ENCODE results near the gene CHIT1.
"Not testable (repeated sequence)": the region's sequence is repeated elsewhere in the genome, so short reads cannot be mapped to it uniquely, and the experiment has no call there.

The CHIT1 gene

DNA sequence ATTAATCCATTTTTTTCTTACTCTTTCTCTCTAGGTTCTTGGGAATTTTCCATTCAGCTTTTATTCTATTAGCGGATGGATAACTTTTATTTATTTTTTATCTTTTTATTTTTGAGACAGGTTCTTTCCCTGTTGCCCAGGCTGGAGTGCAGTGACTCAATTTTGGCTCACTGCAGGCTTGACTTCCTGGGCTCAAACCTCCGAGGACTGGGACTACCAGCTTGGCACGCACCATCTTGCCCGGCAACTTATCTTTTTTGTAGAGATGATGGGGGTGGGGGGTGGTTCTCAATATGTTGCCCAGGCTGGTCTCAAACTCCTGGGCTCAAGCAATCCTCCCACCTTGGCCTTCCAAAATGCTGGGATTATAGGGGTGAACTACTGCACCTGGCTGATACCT, 36.1 kb upstream of the CHIT1 start:
- DNase-seq, result no peak

DNA sequence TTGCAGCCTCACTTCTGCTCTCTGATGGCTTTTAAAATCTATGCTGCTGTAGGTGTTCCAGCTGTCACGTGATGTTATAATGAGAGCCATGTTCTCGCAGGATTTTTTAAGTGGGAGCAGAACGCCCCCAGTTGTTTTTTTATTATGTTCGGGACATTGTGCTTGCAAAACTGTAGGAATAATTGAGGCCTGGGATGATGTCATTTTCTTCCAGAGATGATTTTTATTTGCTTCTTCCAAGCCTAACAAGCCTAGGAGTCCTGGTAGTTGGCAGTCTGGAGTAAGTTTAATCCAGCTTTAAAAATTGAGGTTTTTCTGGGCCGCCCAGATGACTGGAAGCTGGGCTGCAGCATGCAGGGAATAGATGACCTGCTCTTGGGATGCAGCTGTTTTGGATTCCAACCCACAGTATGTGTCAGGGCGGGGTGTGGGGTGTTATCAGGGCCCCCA, 34.6 kb upstream of the CHIT1 start:
- no peak for DNase-seq

DNA sequence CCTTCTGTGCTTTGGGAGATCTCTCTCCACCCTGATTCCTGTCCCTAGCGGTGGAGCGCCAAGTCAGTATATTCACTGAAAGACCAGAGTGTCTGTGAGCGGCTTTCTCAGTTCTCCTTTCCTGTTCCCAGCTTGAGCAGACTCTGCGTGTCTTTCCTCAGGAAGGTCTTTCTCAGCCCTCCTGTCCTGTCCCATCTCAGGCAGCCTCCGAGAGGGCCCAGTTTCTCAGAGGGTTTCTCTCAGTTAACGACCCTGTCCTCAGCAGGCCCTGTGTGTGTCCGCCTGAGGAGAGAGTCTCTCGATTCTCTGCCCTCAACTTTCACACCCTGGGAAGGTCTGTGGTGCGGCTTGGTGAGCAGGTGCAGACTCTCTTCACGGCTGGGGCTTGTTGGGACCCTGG, 34.0 kb upstream of the CHIT1 start:
- DNase-seq, result no peak

DNA sequence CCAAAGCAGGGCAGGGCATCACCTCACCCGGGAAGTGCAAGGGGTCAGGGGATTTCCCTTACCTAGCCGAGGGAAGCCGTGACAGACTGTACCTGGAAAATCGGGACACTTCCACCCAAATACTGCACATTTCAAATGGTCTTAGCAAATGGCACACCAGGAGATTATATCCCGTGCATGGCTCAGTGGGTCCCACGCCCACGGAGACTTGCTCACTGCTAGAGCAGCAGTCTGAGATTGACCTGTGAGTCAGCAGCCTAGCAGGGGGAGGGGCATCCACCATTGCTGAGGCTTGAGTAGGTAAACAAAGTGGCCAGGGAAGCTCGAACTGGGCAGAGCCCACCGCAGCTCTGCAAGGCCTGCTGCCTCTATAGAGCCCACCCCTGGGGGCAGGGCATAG, 27.2 kb upstream of the CHIT1 start:
- peak in 1 of 2 donors; percentile 24 for DNase-seq

DNA sequence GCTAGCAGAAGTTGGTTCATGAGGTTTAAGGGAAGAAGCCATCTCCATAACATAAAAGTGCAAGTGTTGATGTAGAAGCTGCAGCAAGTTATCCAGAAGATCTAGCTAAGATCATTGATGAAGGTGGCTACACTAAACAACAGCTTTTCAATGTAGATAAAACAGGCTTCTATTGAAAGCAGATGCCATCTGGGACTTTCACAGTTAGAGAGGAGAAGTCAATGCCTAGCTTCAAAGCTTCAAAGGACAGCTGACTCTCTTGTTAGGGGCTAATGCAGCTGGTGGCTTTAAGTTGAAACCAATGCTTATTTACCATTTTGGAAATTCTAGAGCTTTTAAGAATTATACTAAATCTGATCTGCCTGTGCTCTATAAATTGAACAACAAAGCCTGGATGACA, 25.3 kb upstream of the CHIT1 start:
- not testable (repeated sequence) for DNase-seq

DNA sequence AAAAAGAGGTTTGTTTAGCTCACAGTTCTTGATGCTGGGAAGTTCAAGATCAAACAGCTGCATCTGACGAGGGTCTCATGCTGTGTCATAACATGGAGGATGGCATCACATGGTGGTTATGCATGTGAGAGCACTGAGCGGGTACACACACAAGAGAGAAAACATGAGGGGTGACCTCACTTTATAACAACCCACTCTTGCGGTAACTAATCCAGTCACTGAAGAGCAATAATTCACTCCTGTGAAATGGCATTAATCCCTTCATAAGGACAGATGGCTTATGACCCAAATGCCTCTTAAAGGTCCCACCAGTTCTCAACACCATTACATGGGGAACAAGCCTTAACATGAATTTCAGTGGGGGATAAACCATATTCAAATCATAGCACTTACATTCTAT, 23.2 kb upstream of the CHIT1 start:
- no peak for DNase-seq

DNA sequence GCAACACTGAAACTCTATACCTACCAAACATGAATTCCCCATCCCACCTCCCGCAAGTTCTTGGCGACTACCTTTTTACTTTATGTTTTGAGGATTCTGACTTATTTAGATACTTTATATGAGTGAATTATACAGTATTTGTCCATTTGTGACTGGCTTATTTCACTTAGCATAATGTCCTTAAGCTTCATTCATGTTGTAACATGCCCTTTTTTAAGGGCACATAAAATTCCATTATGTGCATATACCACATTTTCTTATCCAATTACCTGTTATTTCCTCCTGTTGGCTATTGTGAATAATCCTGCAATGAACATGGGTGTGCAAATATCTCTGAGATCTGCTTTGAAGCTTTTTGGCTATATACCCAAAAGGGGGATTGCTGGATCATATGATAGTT, 22.0 kb upstream of the CHIT1 start:
- no peak for DNase-seq

DNA sequence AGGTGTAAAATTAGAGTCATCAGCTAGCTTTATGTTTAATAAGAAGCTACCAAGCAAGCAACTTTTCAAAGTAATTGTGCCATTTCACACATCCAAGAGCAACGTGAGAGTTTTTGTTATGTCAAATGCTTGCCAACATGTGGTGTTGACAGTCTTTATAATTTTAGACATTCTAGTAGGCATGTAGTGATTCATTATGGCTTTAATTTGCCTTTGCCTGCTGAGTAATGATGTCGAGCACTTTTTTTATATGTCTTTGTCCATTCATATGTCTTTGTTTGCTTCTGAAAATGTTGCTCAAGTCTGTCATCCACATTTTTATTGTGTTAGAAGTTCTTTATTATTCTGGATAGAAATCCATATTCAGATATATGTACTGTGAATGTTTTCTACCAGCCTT, 21.4 kb upstream of the CHIT1 start:
- no peak for DNase-seq

DNA sequence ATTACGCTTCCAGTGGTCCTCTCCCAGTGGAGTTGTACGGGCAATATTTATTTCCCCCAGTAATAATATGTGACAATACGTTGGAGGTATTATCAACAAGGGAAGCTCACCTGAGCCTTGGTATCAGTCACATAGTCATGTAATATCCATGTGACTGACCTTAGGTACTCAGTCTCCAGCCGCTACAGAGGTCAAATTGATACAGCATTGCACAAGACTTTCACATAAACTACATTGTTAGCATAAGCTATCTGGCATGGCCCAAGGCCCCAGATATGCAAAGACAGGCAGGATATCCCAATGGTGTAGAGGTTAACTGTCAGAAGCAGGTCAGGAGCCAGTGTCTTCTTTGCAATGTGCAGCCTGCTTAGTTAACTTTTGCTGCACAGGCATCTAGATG, 15.3 kb upstream of the CHIT1 start:
- no peak for DNase-seq

DNA sequence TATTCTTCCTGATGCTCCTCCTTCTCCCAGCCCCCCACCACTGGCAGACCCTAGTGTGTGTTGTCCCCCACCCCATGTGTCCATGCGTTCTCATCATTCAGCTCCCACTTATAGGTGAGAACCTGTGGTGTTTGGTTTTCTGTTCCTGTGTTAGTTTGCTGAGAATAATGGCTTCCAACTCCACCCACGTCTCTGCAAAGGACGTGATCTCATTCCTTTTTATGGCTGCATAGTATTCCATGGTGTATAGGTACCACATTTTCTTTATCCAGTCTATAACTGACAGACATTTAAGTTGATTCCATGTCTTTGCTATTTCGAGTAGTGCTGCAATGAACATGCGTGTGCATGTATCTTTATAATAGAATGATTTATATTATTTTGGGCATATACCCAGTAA, 12.2 kb upstream of the CHIT1 start:
- not testable (repeated sequence) for DNase-seq

DNA sequence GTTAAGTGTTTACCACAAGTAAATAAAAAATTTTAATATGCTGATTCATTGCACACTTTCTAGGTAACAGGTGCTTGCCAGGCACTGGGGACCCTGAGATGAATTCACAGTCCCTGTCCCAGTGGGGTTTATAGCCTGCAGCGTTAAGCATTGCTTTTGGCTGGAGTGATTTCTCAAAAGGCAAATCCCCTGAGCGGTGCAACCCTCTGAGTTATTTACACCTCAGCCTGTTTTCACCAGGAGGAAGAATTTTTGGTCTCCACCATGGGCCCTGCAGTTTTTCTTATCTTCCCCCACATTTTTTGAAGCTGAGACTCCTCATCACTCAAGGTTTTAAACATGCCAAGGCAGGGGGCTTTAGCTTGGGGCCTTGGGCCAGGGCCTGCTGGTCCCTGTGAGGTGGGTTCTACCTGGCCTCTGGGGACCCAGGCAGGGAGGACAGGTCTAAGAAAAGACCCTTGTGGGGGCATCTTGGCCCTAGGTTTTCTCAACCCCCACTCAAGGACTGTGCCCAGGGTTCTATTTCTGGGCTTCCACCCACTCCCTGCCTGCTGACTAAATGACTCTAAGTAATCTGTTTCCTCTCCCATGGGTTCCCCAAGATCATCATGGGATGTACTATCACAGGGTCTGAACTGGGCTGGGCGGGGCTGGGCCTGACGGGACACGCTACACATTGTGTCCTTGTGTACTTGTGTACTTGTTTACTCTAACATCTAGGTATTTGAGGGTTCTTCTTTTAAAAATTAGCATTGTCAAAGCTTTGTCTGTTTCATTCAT, 10.2 kb upstream of the CHIT1 start:
- no peak for DNase-seq

DNA sequence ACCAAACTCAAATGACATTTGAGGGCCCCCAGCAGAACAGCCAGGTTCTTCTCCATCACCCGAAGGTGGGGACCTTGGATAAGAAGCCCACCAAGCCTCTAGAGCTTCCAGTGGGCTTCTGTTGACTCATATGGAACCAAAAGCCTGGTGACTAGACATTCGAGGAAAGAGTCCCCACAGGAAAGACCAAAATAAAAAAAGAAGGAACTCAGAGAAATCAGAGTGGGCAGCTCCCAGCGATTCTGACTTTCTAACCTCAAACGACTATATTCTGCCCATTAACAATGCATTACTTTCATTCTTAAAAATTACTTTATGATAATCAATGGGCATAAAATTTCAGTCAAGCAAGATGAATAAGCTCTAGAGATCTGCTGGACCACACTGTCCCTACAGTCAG, 9.6 kb upstream of the CHIT1 start:
- no peak for DNase-seq

DNA sequence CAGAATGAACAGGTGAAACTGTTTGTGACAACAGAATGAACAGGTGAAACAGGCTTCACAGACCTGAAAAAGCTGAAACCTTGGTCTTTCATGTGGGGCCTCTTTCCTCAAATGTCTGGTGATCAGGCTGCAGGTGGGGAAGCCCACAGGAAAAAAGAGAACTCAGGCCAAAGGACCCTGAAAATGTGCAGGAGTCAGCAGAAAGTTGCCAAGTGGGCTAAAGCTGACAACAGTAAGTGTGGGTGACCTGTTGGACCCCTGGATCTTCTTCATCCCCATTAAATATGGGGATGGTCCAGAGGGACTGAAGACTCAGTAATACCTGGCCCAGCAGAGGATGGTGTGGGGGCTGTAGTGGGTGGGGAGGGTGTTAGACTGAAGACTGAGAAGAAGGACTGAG, 9.1 kb upstream of the CHIT1 start:
- DNase-seq, result no peak

DNA sequence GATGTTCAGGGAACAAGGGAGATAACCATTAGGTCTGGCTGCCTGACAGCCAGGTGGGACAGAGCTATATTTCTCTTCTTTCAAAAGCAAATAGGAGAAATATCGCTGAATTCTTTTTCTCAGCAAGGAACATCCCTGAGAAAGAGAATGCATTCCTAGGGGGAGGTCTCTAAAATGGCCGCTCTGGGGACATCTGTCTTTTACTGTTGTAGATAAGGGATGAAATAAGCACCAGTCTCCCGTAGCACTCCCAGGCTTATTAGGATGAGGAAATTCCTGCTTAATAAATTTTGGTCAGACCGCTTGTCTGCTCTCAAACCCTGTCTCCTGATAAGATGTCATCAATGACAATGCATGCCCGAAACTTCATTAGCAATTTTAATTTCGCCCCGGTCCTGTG, 5.4 kb upstream of the CHIT1 start:
- not testable (repeated sequence) for DNase-seq

DNA sequence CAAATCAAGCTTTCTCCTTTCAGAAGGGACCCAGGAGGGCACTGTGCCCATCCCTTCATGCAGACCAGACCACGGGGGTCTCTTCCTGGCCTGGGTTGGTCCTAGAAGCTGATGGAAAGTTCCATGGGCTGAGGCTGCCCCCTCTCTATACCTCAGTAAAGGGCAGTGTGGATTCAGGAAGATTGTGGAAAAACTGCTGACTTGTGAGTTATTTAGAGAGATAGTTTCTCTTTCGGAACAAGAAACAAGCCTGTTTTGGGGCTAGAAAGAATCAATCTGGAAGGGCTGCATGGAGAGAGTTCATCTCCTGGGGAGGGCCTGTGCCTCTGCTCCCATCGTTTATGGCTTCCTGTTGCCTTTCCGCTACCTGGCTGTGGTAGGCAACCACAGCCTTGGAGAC, 803 bp downstream of the CHIT1 start:
- no peak for DNase-seq

DNA sequence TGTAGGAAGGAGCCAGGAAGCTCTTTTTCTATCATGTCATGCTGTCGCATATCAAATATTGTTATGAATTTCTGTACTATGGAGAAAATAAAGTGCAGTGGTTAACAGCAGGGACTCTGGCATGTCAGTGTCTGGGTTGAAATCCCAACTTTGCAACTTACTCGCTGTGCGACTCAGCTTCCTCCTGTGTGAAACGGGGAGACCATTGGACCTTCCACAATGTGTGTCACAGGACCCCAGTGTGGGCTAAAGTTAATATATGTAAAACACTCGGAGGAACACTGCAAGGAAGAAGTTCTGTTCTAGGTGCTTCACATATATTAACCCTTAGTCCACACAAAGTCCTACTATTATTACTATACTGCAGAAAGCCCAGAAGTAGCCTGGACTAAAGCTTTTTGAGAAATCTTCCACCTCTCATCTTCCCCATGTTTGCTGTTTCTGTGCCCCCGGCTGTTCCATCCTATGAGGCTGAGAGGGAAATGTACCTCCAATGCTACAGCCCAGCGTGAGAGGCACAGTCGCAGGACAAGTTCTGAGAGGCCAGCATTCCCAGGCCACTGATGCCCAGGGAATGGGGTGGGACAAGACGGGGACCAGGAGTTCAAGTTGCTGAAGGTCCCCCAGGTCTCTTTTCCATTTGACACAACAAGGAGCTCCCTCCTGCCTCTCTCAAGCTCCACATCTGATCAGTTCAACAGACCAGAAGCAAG, 1.9 kb downstream of the CHIT1 start:
- DNase-seq, result no peak

DNA sequence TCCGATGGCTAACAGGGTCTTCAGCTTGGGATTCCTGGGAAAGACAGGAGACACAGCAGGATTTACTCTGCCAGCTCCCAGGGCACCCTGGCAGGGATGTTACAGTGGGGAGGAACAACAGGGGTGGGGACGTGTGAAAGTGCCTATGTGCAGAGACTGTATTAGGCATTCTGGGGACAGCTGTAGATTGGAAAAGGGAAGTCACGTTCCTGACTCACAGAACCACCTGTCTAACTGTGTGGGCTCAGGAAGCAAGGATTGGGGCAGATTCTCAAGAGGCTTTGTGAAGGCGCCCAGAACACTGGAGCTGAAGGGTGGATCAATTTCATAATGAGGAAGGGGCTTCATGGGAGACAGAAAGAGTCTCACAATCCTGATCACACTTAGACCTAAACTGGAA, 4.4 kb downstream of the CHIT1 start:
- no peak for DNase-seq

DNA sequence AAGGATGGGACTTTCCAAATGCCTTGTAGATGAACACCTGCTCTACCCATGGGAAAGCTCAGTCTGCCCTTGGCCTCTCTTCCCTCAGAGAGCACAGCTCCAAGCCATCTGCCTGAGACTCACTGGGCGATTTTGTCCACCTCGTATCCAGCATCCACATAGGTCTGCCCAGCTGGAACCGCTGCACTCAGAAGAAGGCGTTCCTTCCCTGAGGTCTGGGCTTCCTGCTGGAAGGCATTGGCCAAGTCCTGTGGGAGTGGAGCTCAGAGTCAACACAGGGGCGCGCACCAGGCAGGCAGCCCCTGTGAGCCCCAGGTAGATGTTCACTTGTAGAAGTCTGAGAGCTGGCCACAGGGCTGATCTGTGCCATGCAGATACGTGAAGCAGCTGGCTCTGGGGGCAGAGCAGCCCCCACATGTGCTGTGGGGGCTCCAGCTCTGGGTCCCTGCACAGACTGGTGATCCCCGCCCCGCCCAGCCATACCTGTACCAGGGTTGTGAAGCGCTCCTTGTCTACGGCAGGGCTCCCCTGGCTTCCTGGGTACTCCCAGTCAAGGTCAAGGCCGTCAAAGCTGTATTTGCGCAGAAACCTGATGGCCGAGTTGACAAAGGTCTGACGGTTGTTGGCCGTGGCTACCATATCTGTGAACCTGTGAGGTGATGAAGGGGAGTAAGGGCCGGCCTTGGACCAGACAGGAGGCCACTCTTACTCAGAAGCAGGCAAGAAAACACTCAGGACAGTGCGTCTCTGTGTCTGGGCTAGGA, 6.3 kb downstream of the CHIT1 start:
- no peak for DNase-seq

DNA sequence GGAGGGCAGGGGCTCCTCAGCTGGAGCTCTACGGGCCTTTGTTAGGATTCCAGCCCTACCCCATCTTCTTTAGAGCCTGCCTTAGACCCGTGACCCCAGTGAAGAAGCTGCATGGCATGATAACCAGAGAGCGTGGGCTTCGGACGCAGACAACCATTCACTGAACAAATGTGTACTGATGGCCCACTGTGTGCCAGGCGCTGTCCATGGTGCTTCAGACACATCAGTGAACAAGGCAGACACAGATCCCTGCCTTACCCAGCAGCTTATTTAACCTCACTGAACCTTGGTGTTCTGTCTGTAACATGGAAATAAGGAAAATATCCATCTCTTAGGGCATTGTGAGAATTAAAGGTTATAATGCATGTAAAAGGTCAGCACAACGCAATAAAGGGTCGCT, 9.5 kb downstream of the CHIT1 start:
- no peak for DNase-seq

DNA sequence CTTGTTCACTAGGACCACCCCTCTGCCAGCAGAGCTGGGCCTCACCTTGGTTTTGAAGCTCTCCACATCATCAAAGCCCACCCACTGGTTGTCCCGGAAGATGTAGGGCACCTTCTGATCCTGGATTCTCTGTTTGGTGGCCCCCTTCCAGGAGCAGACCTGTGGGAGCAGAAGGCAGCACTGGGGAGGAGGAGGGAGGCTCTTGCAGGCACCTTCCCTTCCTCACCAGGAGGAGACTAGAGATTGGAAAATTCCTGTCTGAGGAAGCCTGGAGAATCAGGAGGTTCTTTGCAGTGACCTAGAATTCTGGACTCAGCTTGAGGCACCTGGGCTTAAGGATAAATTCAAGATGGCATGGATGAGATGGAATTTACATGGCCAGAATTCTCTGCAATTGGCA, 10.3 kb downstream of the CHIT1 start:
- DNase-seq, result no peak

DNA sequence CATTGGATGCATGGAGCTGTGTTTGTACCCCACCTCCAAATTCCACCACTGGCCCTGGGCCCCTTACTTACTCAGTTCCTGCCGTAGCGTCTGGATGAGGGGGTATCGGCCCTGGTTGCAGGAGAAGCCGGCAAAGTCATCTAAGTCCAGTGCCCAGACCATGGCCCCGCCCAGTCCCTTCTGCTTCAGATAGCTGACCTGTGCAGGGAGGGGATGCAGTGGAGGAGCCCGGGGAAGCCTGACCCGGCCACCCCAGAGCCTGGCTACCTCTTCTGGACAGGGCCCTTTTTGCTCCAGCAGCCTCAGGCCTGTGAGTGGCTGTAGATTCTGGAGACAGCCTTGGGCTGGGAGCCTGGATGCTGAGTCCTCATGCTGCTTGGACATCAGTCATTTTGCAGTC, 11.8 kb downstream of the CHIT1 start:
- DNase-seq, result no peak

DNA sequence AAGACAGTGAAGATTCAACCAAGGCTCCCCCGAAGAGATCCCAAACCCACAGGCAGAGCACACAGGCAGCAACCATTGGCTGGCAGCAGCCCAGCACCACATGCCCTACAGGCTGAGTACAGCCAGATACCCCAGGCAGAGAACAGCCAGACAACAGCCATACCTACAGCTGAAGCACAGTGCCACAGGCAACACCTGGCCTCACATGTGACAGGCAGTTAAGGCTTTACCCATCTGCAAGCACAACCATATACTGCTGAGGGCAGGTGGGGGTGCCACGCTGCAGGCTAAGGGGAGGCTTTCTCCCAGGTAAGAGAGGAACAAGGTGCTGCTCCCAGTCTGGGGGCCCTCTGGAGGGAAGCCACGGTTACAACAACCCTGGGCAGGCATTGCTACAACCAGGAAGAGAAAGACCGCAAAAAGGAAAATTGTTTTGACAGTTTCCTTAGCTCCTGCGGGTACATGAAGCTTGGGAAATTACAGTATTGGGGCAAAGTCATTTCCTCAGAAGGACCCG, 12.3 kb downstream of the CHIT1 start:
- no peak for DNase-seq

DNA sequence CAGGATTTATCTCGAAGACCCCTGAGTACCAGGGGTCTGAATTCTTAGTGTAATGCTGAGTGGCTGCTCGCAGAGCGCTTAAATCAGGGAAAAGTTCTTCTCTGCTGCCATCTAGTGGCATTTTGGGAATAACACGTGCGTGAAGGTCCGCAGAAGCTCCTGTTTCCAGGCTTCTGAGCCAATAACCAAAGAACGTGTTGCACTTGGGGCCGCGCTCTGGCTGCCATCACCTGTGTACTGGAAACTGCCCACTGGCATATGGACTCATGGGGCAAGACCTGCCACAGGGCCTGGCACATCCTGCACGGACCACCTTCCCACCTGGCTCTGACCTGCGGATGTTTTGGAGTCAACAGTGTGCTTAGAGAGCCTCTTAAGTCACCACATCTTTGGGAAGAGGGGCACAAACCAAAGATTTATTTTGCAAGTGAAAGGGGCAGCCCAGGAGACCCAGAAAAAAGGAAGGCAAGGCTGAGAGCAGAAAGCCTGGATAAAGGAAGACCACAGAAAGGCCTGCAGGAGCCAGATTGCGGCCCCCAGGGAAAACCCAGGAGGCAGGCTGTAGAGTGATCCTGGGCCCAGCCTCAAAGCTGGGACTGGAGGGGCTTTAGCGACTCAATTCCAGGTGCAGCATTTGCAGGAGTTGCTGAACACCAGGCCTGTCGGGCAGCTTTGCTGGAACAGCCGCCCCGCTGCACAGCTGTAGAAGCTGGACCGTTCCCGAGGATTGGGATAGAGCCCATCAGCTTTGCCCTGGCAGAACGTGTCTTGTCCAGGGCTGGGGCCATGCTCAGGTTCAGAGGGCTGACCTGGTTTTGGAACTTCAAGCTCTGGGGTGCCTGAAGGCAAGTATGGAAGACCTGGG, 13.0 kb downstream of the CHIT1 start:
- peak; percentile 46 to 61 for DNase-seq

Data from stimulated activated CD4-positive, alpha-beta T cell treated with anti-CD3 and anti-CD28 coated beads, Interleukin-2, amount 100 ng/mL, for 24 hours (primary cell).